BLaER1 (cell line): ENCODE data around the gene LRRC10.

Source experiments
- H3K27ac ChIP-seq: shearing (Covaris generic); formaldehyde crosslinking; 2 replicates; pipeline ENCODE4 v1.8.1; 2022
- H3K27me3 ChIP-seq: shearing (Covaris generic); formaldehyde crosslinking; 2 replicates; pipeline ENCODE4 v1.8.1; 2022
- H3K36me3 ChIP-seq: shearing (Covaris generic); formaldehyde crosslinking; 2 replicates; pipeline ENCODE4 v1.8.1; 2022
- H3K4me1 ChIP-seq: shearing (Covaris generic); formaldehyde crosslinking; 2 replicates; pipeline ENCODE4 v1.8.1; 2022
- H3K4me2 ChIP-seq: shearing (Covaris generic); formaldehyde crosslinking; 2 replicates; pipeline ENCODE4 v1.8.1; 2022
- H3K4me3 ChIP-seq: shearing (Covaris generic); formaldehyde crosslinking; 2 replicates; pipeline ENCODE4 v1.8.1; 2022
- H3K9ac ChIP-seq: shearing (Covaris generic); formaldehyde crosslinking; 2 replicates; pipeline ENCODE4 v1.8.1; 2022
- H3K9me3 ChIP-seq: shearing (Covaris generic); formaldehyde crosslinking; 2 replicates; pipeline ENCODE4 v1.8.1; 2022
- H4K20me1 ChIP-seq: shearing (Covaris generic); formaldehyde crosslinking; 2 replicates; pipeline ENCODE4 v1.8.1; 2022
- Cebpa-rat ChIP-seq: shearing (Covaris generic); IDR thresholded peaks from 2 replicates; pipeline ENCODE4 v1.8.1; 2022

LRRC10 gene, protein sequence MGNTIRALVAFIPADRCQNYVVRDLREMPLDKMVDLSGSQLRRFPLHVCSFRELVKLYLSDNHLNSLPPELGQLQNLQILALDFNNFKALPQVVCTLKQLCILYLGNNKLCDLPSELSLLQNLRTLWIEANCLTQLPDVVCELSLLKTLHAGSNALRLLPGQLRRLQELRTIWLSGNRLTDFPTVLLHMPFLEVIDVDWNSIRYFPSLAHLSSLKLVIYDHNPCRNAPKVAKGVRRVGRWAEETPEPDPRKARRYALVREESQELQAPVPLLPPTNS

DNA sequence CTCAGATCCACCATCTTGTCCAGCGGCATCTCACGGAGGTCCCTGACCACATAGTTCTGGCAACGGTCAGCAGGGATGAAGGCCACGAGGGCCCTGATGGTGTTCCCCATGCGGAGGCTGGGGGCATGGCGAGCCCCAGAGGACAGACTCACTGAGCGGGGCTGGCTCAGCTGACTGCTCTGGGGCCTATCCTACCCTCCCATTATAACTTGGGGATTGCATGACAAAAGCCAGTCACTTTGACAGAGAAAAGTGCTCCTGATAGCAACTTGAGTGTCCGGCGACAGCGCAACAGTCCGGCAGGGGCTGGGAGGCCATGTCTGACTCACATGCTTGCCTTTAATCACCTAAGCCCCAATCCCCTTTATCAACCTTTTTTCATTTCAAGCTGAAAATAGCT lies at the start of gene LRRC10:
Gene LRRC10, minus strand, starts transcription at position 179 of the 400 bp plus-strand sequence. Its CDS starts 69 bp downstream, at position 110.
- H4K20me1 ChIP-seq, result no peaks in the 10 kb centered on the region
- H3K9ac ChIP-seq, result no peak within 1 kb of the TSS
- no peaks in the 10 kb centered on the region for H3K36me3 ChIP-seq
- no peaks in the 10 kb centered on the region for H3K9me3 ChIP-seq
- no peak within 1 kb of the TSS for H3K4me3 ChIP-seq
- TF ChIP-seq Cebpa-rat, result no peak
- no peak within 1 kb of the TSS for H3K4me2 ChIP-seq
- H3K27ac ChIP-seq, result no peak within 1 kb of the TSS
- no peaks in the 10 kb centered on the region for H3K27me3 ChIP-seq
- no peaks in the 10 kb centered on the region for H3K4me1 ChIP-seq

DNA sequence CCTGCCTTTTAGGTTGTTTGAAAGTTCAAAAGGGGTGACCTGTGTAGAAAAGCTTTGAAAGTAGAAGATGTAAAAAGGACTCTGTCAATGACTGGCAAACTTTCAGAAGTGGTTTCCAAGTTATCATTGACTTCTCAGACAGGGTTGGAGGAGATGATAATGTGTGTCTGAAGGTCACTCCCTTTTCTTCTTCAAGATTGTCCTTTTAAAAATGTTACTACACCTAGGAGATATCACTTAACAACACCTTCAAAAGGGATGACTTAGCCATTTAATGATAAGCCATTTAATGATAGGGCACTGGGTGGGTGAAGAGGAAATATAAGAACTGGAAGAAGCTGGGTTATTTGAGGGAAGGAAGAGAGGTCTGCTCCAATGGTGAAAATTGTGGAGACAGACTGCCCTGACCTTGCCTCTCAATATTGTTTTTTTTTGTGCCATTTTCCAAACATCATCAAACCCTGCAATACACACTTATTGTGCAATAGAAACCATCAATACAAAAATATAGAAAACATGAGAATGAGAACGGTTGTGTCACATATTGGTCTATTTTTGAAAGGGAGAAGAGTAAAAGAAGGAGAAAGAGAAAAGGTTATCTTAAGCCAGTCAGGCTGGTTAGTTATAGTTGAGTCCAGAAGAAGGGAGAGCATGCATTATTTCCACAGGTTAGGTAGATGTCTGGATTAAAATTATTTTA lies 49.6 kb upstream of the LRRC10 start:
- TF ChIP-seq Cebpa-rat, result no peak
- no peak overlapping the region for H3K4me2 ChIP-seq
- no peak overlapping the region for H3K9ac ChIP-seq
- no peaks in the 10 kb centered on the region for H3K27me3 ChIP-seq
- H4K20me1 ChIP-seq, result no peaks in the 10 kb centered on the region
- H3K4me1 ChIP-seq, result peaks cover under 1% of the 10 kb centered on the region; the same call in 1 of the 2 replicates
- H3K27ac ChIP-seq, result no peak overlapping the region
- no peaks in the 10 kb centered on the region for H3K9me3 ChIP-seq
- no peaks in the 10 kb centered on the region for H3K36me3 ChIP-seq
- no peak overlapping the region for H3K4me3 ChIP-seq

DNA sequence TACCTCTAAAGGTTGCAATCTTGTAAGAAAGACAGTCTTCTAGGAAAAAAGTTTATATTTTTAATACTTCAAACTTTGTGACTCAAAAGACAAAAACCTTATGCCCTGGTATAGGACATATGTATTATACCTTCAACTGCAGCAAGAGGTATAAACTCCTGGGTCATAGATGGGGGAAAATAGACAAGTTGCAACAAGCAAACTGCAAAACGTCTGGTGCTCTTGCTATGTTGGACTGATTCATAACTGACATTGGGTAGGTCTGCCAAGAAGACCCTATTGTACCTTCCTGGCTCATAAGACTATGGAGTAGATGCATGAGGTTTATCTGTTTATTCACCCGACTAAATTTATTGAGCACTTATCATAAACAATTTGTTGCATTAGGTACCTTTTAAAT lies 47.5 kb upstream of the LRRC10 start:
- Histone ChIP-seq H4K20me1 (no peaks in the 10 kb centered on the region), H3K4me1 (peaks cover 7% of the 10 kb centered on the region), H3K9me3 (no peaks in the 10 kb centered on the region), H3K4me3 (no peak overlapping the region), H3K4me2 (no peak overlapping the region), H3K27ac (no peak overlapping the region), H3K36me3 (no peaks in the 10 kb centered on the region), H3K9ac (no peak overlapping the region), H3K27me3 (no peaks in the 10 kb centered on the region)
- TF ChIP-seq Cebpa-rat, result no peak

DNA sequence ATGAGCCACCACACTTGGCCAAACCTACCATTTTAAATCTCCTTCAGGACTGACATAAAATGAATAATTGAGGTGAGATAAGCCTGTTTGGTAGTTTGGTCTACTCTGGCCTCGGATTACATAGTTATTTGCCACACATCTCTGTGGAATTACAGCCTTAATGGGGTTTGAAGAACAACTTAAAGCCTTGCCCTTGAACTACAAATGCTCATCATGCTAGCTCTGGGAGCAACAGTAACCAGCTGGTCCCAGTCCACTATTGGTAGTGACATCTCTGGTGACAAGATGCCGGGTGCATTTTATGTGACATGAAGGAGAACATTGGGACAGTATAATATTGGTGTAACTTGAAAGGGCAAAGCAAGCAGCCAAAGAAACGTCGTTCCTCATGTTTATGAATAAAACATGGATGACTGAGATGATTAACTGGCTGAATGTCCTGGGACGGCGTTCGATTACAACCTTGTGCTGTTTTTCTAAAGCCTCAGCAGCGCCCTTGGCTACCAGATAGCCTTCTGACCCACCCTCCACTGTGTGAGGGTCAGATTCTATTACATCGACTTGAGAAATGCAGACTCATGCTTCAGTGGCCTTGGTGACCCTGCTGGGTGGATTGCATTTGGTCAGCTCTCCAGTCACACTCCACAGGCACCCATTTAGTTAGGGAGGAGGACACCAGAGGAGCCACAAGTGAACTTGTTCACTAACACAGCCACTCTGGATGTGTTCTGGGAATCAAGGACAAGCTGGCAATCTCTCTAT lies 46.9 kb upstream of the LRRC10 start:
- Histone ChIP-seq H3K9me3 (no peaks in the 10 kb centered on the region), H3K9ac (no peak overlapping the region), H4K20me1 (no peaks in the 10 kb centered on the region), H3K4me2 (no peak overlapping the region), H3K36me3 (no peaks in the 10 kb centered on the region), H3K27ac (no peak overlapping the region), H3K4me3 (no peak overlapping the region), H3K4me1 (peaks cover 7% of the 10 kb centered on the region), H3K27me3 (no peaks in the 10 kb centered on the region)
- TF ChIP-seq Cebpa-rat, result no peak

DNA sequence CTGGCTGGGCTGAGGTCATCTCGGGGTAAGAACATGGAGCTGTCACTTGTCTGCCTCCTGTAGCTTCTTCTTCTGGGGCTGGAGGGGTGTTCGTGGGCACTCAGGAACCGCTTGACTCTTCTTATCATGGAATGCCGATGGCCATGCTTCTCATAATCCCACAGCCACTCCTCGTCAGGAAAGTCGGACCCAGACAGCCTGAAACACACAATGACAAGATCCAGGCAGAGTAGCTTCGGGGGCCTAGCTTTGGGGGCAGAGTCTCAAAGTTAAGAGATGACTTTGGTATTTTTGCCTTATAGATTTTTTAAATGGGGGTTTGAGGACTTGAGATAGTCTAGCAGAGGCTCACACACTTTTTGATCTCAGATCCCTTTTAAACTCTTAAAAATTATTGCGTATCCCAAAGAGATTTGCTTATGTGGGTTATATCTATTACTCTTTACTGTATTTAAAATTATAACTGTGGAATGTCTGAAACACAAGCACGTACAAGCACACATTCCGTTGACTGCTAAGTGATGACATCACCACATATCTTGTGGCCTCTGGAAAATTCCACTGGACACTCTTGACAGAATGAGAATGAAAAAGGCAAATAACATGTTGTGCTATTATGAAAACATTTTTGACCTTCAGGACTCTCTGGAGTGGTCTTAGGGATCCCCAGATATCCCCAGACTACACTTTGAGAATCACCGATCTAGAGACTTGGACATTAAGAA lies 45.1 kb upstream of the LRRC10 start:
- no peak overlapping the region for H3K4me2 ChIP-seq
- H3K9me3 ChIP-seq, result no peaks in the 10 kb centered on the region
- H3K36me3 ChIP-seq, result no peaks in the 10 kb centered on the region
- H3K9ac ChIP-seq, result no peak overlapping the region
- no peaks in the 10 kb centered on the region for H4K20me1 ChIP-seq
- no peak overlapping the region for H3K4me3 ChIP-seq
- peaks cover 7% of the 10 kb centered on the region for H3K4me1 ChIP-seq
- no peaks in the 10 kb centered on the region for H3K27me3 ChIP-seq
- no peak for TF ChIP-seq Cebpa-rat
- no peak overlapping the region for H3K27ac ChIP-seq

DNA sequence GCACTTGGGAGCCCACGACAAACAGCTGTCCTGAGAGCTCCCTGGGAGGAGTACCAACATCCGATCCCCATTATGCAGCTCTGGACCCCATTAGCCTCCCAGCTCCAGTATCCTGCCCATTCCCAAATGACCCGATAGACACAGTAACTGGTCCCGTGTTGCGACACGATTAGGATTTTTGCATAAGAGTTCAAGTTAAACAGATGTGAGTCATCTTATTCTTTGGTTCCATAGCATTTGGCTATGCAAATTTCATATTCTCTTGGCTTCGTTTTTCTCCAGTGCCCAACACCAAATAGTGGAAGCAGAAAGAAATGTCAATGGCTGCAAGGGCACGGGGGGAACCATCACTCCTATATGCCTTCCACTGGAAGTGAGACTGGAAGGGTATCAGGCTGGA lies 43.0 kb upstream of the LRRC10 start:
- peaks cover 7% of the 10 kb centered on the region for H3K4me1 ChIP-seq
- no peak overlapping the region for H3K4me2 ChIP-seq
- no peak overlapping the region for H3K27ac ChIP-seq
- TF ChIP-seq Cebpa-rat, result no peak
- H3K27me3 ChIP-seq, result no peaks in the 10 kb centered on the region
- no peak overlapping the region for H3K9ac ChIP-seq
- no peaks in the 10 kb centered on the region for H4K20me1 ChIP-seq
- no peaks in the 10 kb centered on the region for H3K36me3 ChIP-seq
- no peaks in the 10 kb centered on the region for H3K9me3 ChIP-seq
- H3K4me3 ChIP-seq, result no peak overlapping the region

DNA sequence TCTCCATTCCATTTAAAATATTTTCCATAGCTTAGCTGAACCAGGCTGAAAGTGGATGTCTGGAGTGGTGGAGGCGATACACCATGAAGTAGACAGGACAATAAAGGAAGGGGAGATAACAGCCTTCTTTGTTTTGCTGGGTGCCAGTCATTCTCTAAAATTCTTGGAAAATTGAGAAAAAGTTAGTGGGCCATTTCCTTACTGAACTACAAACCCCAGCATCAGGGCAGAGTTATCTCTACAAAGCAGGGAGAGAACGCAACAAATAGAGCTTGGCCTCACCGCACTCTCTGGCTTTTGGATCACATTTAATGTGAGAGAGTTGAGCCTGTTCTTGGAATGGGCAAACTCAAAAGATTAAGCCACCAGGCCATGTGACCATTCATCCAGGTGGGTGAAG lies 41.2 kb upstream of the LRRC10 start:
- Histone ChIP-seq H3K27me3 (no peaks in the 10 kb centered on the region), H3K4me2 (no peak overlapping the region), H3K9ac (no peak overlapping the region), H3K27ac (no peak overlapping the region), H3K9me3 (no peaks in the 10 kb centered on the region), H4K20me1 (no peaks in the 10 kb centered on the region), H3K4me3 (no peak overlapping the region), H3K36me3 (no peaks in the 10 kb centered on the region), H3K4me1 (peaks cover 8% of the 10 kb centered on the region)
- TF ChIP-seq Cebpa-rat, result no peak

DNA sequence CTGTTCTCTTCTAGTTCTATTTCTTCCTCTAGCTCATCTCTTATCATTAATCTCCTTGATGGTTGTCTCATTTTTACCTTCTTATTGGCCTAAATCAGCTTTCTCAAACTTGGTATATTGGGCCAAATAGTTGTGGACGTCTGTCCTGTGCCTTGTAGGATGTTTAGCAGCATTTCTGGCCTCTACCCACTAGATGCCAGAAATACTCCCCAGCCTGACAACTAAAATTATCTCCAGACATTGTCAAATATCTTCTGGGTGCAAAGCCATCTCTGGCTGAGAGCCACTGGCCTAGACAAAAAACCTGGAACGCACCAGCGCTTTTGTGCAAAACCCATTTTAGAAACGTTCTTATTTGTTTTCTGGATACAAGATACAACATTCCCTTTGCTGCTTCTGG lies 38.8 kb upstream of the LRRC10 start:
- Histone ChIP-seq H3K36me3 (no peaks in the 10 kb centered on the region), H4K20me1 (no peaks in the 10 kb centered on the region), H3K4me3 (no peak overlapping the region), H3K27ac (no peak overlapping the region), H3K9me3 (no peaks in the 10 kb centered on the region), H3K4me1 (peaks cover 9% of the 10 kb centered on the region; the same call in 1 of the 2 replicates), H3K9ac (no peak overlapping the region), H3K4me2 (no peak overlapping the region), H3K27me3 (no peaks in the 10 kb centered on the region)
- TF ChIP-seq Cebpa-rat, result no peak

DNA sequence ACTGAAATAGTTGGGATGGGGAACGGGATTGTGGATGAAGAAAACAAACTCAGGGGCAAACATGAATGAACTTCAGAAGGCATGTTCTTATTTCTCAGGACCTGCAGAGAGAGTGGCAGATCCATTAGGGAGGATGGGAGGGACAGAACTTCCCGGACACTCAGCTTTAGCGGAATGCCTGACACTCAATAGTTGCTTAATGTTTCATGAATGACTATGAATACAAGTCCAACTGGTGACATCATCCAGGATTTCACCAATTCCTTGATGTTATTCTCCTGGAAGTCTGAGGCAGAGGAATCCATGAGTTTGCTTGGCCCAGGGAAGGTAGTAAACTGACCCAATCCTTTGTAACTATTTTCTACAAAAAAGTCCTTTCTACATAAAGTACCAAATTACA lies 37.8 kb upstream of the LRRC10 start:
- no peak overlapping the region for H3K27ac ChIP-seq
- TF ChIP-seq Cebpa-rat, result no peak

More for the DNA sequence above, 37.8 kb upstream of the LRRC10 start:
- Histone ChIP-seq H3K9ac (no peak overlapping the region), H3K36me3 (no peaks in the 10 kb centered on the region), H3K4me1 (peaks cover 9% of the 10 kb centered on the region; the same call in 1 of the 2 replicates), H3K9me3 (no peaks in the 10 kb centered on the region), H3K4me3 (no peak overlapping the region), H4K20me1 (no peaks in the 10 kb centered on the region), H3K27me3 (no peaks in the 10 kb centered on the region), H3K4me2 (no peak overlapping the region)
